Testis (tissue), 3 donors: Measurements from ENCODE around the gene NEURL2. TPM values are rescaled to one million over a fixed set of nuclear protein-coding genes. Genes with fewer than 3 reads are reported as not detected.

ENCODE experiments used
- DNase-seq: peaks from one replicate; pipeline ENCODE4 v3.0.0-alpha.2; 2019
- H3K27ac ChIP-seq, 2 donors: fragments of 200-600 bp; sonication (generic); one replicate each; pipeline ENCODE4 v1.5.1; 2019
- H3K27me3 ChIP-seq: fragments of 200-600 bp; sonication (generic); one replicate; pipeline ENCODE4 v1.5.1; 2019
- H3K36me3 ChIP-seq: fragments of 200-600 bp; sonication (generic); one replicate; pipeline ENCODE4 v1.5.1; 2017; ENCODE audit warnings: low read depth; ENCODE audit errors: missing control alignments
- H3K4me1 ChIP-seq: fragments of 200-600 bp; sonication (generic); one replicate; pipeline ENCODE4 v1.5.1; 2019
- H3K4me3 ChIP-seq, 2 donors: fragments of 200-600 bp; sonication (generic); one replicate each; pipeline ENCODE4 v1.5.1; 2017 to 2019
- H3K9me3 ChIP-seq: fragments of 200-600 bp; sonication (generic); one replicate; pipeline ENCODE4 v1.5.1; 2017
- POLR2A ChIP-seq: fragments of 450-650 bp; IDR thresholded peaks from one replicate; pipeline ENCODE4 v1.6.1; 2017; ENCODE audit warnings: antibody characterized with exemption, mild to moderate bottlenecking, moderate library complexity
- WGBS, 2 donors: methylation state at CpG; one replicate each; pipeline ENCODE4 v1.1.5; 2018; 5-methylcytosine and 5-hydroxymethylcytosine counted together
- intact Hi-C: fragments of 100-400 bp; cut with DNase I; formaldehyde crosslinking; loops from one replicate; pipeline ENCODE4 v1.15.1; 2023; ENCODE audit warnings: low total_unique reads
- polyA plus RNA-seq: library from polyadenylated mRNA; stranded (reverse); fragments of 350-450 nt; fragmentation: Illumina TruSeq; extraction: RNeasy Lipid Tissue Mini Kit (QIAGEN cat#74804); gene quantifications from one replicate; pipeline ENCODE4 v1.2.3, GENCODE V29; 2014; ENCODE audit warnings: low read depth, low replicate concordance; ENCODE audit not compliant: insufficient read depth
- total RNA-seq, 2 donors: library from RNA; depleted of rRNA; stranded (reverse); fragments of >200 nt; gene quantifications; one replicate each; pipeline ENCODE4 v1.2.3, GENCODE V29; 2016
- TF ChIP-seq, protein P1 (sequence below), 3 experiments: fragments of 450-650 bp in 2 of 3; fragments of 200-600 bp in 1 of 3; sonication (generic) in 1 of 3; IDR thresholded peaks; one replicate each; pipeline ENCODE4 v1.5.1; 2016 to 2019; ENCODE audit warnings: antibody characterized with exemption in 3 of 3, mild to moderate bottlenecking in 2 of 3, moderate library complexity in 1 of 3

NEURL2 gene
- total and polyA plus RNA-seq, 3 donors from 2014 or later = 1.9 to 9.1 (median 7.0) TPM

GRCh38 chr20:45843506-45843905, 47.5 kb downstream of the NEURL2 start:
- H3K36me3 ChIP-seq = no peaks in the 10 kb centered on the region
- no peak overlapping the region for H3K4me3 ChIP-seq
- peak overlapping the region in 1 of 2 donors; percentile 9 for H3K27ac ChIP-seq
- WGBS, 2 donors = 88 to 92% methylated on average over 7 to 14 of the region's 14 CpGs
- no peaks in the 10 kb centered on the region for H3K27me3 ChIP-seq
- H3K4me1 ChIP-seq = peaks cover 18% of the 10 kb centered on the region
- intact Hi-C loops = no loop called here
- no peak for TF ChIP-seq POLR2A
- TF ChIP-seq, protein P1, sequence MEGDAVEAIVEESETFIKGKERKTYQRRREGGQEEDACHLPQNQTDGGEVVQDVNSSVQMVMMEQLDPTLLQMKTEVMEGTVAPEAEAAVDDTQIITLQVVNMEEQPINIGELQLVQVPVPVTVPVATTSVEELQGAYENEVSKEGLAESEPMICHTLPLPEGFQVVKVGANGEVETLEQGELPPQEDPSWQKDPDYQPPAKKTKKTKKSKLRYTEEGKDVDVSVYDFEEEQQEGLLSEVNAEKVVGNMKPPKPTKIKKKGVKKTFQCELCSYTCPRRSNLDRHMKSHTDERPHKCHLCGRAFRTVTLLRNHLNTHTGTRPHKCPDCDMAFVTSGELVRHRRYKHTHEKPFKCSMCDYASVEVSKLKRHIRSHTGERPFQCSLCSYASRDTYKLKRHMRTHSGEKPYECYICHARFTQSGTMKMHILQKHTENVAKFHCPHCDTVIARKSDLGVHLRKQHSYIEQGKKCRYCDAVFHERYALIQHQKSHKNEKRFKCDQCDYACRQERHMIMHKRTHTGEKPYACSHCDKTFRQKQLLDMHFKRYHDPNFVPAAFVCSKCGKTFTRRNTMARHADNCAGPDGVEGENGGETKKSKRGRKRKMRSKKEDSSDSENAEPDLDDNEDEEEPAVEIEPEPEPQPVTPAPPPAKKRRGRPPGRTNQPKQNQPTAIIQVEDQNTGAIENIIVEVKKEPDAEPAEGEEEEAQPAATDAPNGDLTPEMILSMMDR (IDR thresholded peaks at IDR 0.05) = no peak
- H3K9me3 ChIP-seq = no peaks in the 10 kb centered on the region
- no peak for DNase-seq

GRCh38 chr20:45842169-45842812, 48.7 kb downstream of the NEURL2 start:
- H3K27me3 ChIP-seq = no peaks in the 10 kb centered on the region
- peak overlapping the region in 1 of 2 donors; percentile 9 for H3K27ac ChIP-seq
- H3K9me3 ChIP-seq = no peaks in the 10 kb centered on the region
- 44 to 53% methylated on average over 4 to 5 of the region's 5 CpGs for WGBS, 2 donors
- no peak overlapping the region for H3K4me3 ChIP-seq
- no peaks in the 10 kb centered on the region for H3K36me3 ChIP-seq
- TF ChIP-seq POLR2A = no peak
- TF ChIP-seq, protein P1 (IDR thresholded peaks at IDR 0.05) = no peak
- H3K4me1 ChIP-seq = peaks cover 18% of the 10 kb centered on the region
- intact Hi-C loops = no loop called here
- peak; percentile 56 for DNase-seq

GRCh38 chr20:45841407-45842129, 49.4 kb downstream of the NEURL2 start:
- no peaks in the 10 kb centered on the region for H3K27me3 ChIP-seq
- intact Hi-C loops = no loop called here
- peak overlapping the region in 1 of 2 donors; percentile 9 for H3K27ac ChIP-seq
- H3K4me1 ChIP-seq = peaks cover 22% of the 10 kb centered on the region
- WGBS, 2 donors = 88 to 97% methylated on average over 10 of the region's 10 CpGs
- no peak overlapping the region for H3K4me3 ChIP-seq
- H3K9me3 ChIP-seq = no peaks in the 10 kb centered on the region
- no peak for DNase-seq
- H3K36me3 ChIP-seq = no peaks in the 10 kb centered on the region
- TF ChIP-seq POLR2A = no peak
- TF ChIP-seq, protein P1 (IDR thresholded peaks at IDR 0.05) = no peak

DNA sequence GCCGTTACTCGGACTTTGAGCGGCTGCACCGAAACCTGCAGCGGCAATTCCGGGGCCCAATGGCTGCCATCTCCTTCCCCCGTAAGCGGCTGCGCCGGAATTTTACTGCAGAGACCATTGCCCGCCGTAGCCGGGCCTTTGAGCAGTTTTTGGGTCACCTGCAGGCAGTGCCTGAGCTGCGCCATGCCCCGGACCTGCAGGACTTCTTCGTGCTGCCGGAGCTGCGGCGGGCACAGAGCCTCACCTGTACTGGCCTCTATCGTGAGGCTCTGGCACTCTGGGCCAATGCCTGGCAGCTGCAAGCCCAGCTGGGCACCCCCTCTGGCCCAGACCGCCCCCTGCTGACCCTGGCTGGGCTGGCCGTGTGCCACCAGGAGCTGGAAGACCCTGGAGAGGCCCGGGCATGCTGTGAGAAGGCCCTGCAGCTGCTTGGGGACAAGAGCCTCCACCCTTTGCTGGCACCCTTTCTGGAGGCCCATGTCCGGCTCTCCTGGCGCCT, 50.3 kb downstream of the NEURL2 start:
- no peak for DNase-seq
- no peak for TF ChIP-seq POLR2A
- TF ChIP-seq, protein P1 (IDR thresholded peaks at IDR 0.05) = no peak
- 83 to 90% methylated on average over 13 to 15 of the region's 25 CpGs for WGBS, 2 donors
- intact Hi-C loops = no loop called here
- H3K36me3 ChIP-seq = no peaks in the 10 kb centered on the region
- H3K4me1 ChIP-seq = peaks cover 21% of the 10 kb centered on the region
- no peaks in the 10 kb centered on the region for H3K9me3 ChIP-seq
- no peak overlapping the region for H3K4me3 ChIP-seq
- H3K27me3 ChIP-seq = no peaks in the 10 kb centered on the region
- no peak overlapping the region for H3K27ac ChIP-seq

Other genes starting within 250 kb of the NEURL2 start
- not detected for gene WFDC11, start 221.0 kb downstream of the NEURL2 start, total RNA-seq
- 1.7 TPM for gene WFDC11, start 221.0 kb downstream of the NEURL2 start, polyA plus RNA-seq
- gene WFDC13, start 189.2 kb downstream of the NEURL2 start, total RNA-seq = not detected
- gene WFDC13, start 189.2 kb downstream of the NEURL2 start, polyA plus RNA-seq = not detected
- 1 to 10 TPM; 1.0 to 1.2 TPM for gene WFDC10B, start 186.2 kb downstream of the NEURL2 start, total RNA-seq
- gene WFDC10B, start 186.2 kb downstream of the NEURL2 start, polyA plus RNA-seq = 4.3 TPM
- gene SPINT4, start 168.9 kb downstream of the NEURL2 start, total RNA-seq = not detected
- gene SPINT4, start 168.9 kb downstream of the NEURL2 start, polyA plus RNA-seq = not detected
- 10 to 100 TPM; 37.5 to 56.2 TPM for gene WFDC3, start 99.3 kb downstream of the NEURL2 start, total RNA-seq
- gene WFDC3, start 99.3 kb downstream of the NEURL2 start, polyA plus RNA-seq = 99.2 TPM
- 10 to 100 TPM; 38.6 to 49.9 TPM for gene DNTTIP1, start 99.3 kb downstream of the NEURL2 start, total RNA-seq
- 67.2 TPM for gene DNTTIP1, start 99.3 kb downstream of the NEURL2 start, polyA plus RNA-seq
- 10 to 100 TPM; 21.4 to 22.0 TPM for gene UBE2C, start 78.6 kb downstream of the NEURL2 start, total RNA-seq
- 36.7 TPM for gene UBE2C, start 78.6 kb downstream of the NEURL2 start, polyA plus RNA-seq
- 1 to 10 TPM; 4.6 to 6.5 TPM for gene TNNC2, start 63.9 kb downstream of the NEURL2 start, total RNA-seq
- gene TNNC2, start 63.9 kb downstream of the NEURL2 start, polyA plus RNA-seq = 12.1 TPM
- gene SNX21, start 57.4 kb downstream of the NEURL2 start, total RNA-seq = 10 to 100 TPM; 77.9 to 82.4 TPM
- gene SNX21, start 57.4 kb downstream of the NEURL2 start, polyA plus RNA-seq = 23.9 TPM
- gene ACOT8, start 33.8 kb downstream of the NEURL2 start, total RNA-seq = 10 to 100 TPM; 71.2 to 79.6 TPM
- gene ACOT8, start 33.8 kb downstream of the NEURL2 start, polyA plus RNA-seq = 44.4 TPM
- gene ZSWIM3, start 33.6 kb downstream of the NEURL2 start, total RNA-seq = 10 to 100 TPM in 1 of 2 donors, 1 to 10 TPM in 1; 9.3 to 12.8 TPM
- gene ZSWIM3, start 33.6 kb downstream of the NEURL2 start, polyA plus RNA-seq = 8.0 TPM
- gene ZSWIM1, start 10.0 kb downstream of the NEURL2 start, total RNA-seq = 10 to 100 TPM; 24.0 to 24.5 TPM
- gene ZSWIM1, start 10.0 kb downstream of the NEURL2 start, polyA plus RNA-seq = 11.4 TPM
- gene SPATA25, start 3.6 kb downstream of the NEURL2 start, total RNA-seq = 10 to 100 TPM; 14.9 to 26.0 TPM
- 59.4 TPM for gene SPATA25, start 3.6 kb downstream of the NEURL2 start, polyA plus RNA-seq
- gene CTSA, start 127 bp upstream of the NEURL2 start, total RNA-seq = 100 to 1,000 TPM; 112 to 223 TPM
- 103 TPM for gene CTSA, start 127 bp upstream of the NEURL2 start, polyA plus RNA-seq
- gene PLTP, start 20.9 kb upstream of the NEURL2 start, total RNA-seq = 10 to 100 TPM; 53.3 to 80.0 TPM
- gene PLTP, start 20.9 kb upstream of the NEURL2 start, polyA plus RNA-seq = 105 TPM
- gene PCIF1, start 43.5 kb upstream of the NEURL2 start, total RNA-seq = 10 to 100 TPM; 39.4 to 48.7 TPM
- 39.3 TPM for gene PCIF1, start 43.5 kb upstream of the NEURL2 start, polyA plus RNA-seq
- gene ZNF335, start 81.0 kb upstream of the NEURL2 start, total RNA-seq = 10 to 100 TPM; 50.5 to 53.5 TPM
- gene ZNF335, start 81.0 kb upstream of the NEURL2 start, polyA plus RNA-seq = 25.3 TPM
- under 1 TPM; 0.39 to 0.56 TPM for gene MMP9, start 117.7 kb upstream of the NEURL2 start, total RNA-seq
- 10.0 TPM for gene MMP9, start 117.7 kb upstream of the NEURL2 start, polyA plus RNA-seq
- 1 to 10 TPM; 5.5 to 9.2 TPM for gene SLC12A5, start 138.0 kb upstream of the NEURL2 start, total RNA-seq
- 15.5 TPM for gene SLC12A5, start 138.0 kb upstream of the NEURL2 start, polyA plus RNA-seq
- 10 to 100 TPM; 55.6 to 66.2 TPM for gene NCOA5, start 198.8 kb upstream of the NEURL2 start, total RNA-seq
- gene NCOA5, start 198.8 kb upstream of the NEURL2 start, polyA plus RNA-seq = 64.0 TPM
- 1 to 10 TPM; 5.0 to 5.3 TPM for gene CD40, start 227.1 kb upstream of the NEURL2 start, total RNA-seq
- gene CD40, start 227.1 kb upstream of the NEURL2 start, polyA plus RNA-seq = 8.8 TPM